A673 (cell line): Measurements from ENCODE around the gene MAML2.

ENCODE experiments used
- EZH2 ChIP-seq: fragments of 200-600 bp; sonication (generic); IDR thresholded peaks from 2 replicates; pipeline ENCODE4 v1.6.1; 2017; ENCODE audit warnings: borderline replicate concordance, low read depth, mild to moderate bottlenecking, mixed read lengths, antibody characterized with exemption, low read length; ENCODE audit not compliant: poor library complexity, severe bottlenecking
- TF ChIP-seq, protein P1 (sequence below): fragments of 300-800, 200-600 bp; sonication (generic); conservative IDR thresholded peaks from 2 replicates; pipeline ENCODE4 v1.5.1; 2017; ENCODE audit warnings: low read depth, mild to moderate bottlenecking, antibody characterized with exemption, low read length, moderate library complexity, mixed read lengths

DNA sequence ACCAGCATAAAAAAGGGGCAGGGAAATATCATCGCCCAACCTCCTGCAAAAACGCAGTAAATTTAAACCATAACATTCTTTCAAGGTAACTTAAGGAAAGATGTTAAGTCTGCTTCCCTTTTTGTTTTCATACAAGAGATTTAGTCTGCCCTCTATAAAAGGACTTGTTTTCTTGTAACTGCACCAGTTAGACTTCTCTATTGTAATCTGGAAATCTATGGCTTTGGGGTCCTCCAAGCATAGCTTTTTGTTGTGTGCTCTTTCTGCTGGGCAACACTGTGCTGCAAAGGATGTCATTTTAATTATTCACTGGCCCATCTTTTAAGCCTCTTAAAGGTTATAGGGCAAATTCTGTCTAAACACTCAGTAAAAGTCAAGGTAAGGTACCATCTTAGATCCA, 136.0 kb downstream of the MAML2 start:
- TF ChIP-seq, protein P1, sequence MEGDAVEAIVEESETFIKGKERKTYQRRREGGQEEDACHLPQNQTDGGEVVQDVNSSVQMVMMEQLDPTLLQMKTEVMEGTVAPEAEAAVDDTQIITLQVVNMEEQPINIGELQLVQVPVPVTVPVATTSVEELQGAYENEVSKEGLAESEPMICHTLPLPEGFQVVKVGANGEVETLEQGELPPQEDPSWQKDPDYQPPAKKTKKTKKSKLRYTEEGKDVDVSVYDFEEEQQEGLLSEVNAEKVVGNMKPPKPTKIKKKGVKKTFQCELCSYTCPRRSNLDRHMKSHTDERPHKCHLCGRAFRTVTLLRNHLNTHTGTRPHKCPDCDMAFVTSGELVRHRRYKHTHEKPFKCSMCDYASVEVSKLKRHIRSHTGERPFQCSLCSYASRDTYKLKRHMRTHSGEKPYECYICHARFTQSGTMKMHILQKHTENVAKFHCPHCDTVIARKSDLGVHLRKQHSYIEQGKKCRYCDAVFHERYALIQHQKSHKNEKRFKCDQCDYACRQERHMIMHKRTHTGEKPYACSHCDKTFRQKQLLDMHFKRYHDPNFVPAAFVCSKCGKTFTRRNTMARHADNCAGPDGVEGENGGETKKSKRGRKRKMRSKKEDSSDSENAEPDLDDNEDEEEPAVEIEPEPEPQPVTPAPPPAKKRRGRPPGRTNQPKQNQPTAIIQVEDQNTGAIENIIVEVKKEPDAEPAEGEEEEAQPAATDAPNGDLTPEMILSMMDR, result no peak
- TF ChIP-seq EZH2, result no peak
